H1 (cell line): ENCODE measurements around the gene GCK. TPM values are rescaled to one million over a fixed set of nuclear protein-coding genes. Genes with fewer than 3 reads are reported as not detected.

Experiments
- polyA plus RNA-seq, 7 experiments: library from polyadenylated mRNA; depleted of rRNA in 3 of 7; stranded (reverse) in 5 of 7; unstranded in 2 of 7; fragments of >200 nt in 5 of 7; fragments of 200-250 nt in 2 of 7; gene quantifications; 1 replicate in 5 of 7; 2 replicates in 1 of 7; 4 replicates in 1 of 7; pipeline versions ENCODE4 v1.2.1 to v1.2.3, GENCODE V29; 2011 to 2013; ENCODE audit warnings: missing spikeins in 2 of 7, mixed read lengths in 2 of 7
- small RNA-seq: library from polyadenylated mRNA; stranded (forward); fragments of <200 nt; extraction: miRNeasy Mini kit (QIAGEN cat#:217004); gene quantifications from one replicate; pipeline ENCODE3, GENCODE V24; 2013; ENCODE audit not compliant: insufficient read depth
- total RNA-seq: library from RNA; stranded (reverse); fragmentation: NEBNext Ultra II Directional; extraction: Animal tissue kit (Norgen Biotek cat#: 25700); gene quantifications from 2 replicates; pipeline ENCODE4 v1.2.1, GENCODE V29; 2021

GCK gene
- total and polyA plus RNA-seq, 2 of the 8 experiments (the other 6 are each of a cell fraction or from before 2014, with no cell fraction given) = 2.4 to 4.9 TPM

Small RNA genes within 50 kb of the gene (small RNA-seq; reads per million reads assigned to genes)
- gene RNA5SP230 = not detected

Other genes with a start within 250 kb of the GCK start
- gene SPDYE1, start 191.5 kb downstream of the GCK start, total RNA-seq = not detected in 2 replicates
- not detected in 2 replicates for gene SPDYE1, start 191.5 kb downstream of the GCK start, polyA plus RNA-seq (2011; rRNA removed)
- 30.9 and 32.1 TPM in 2 replicates for gene DBNL, start 144.7 kb downstream of the GCK start, total RNA-seq
- 56.6 and 63.1 TPM in 2 replicates for gene DBNL, start 144.7 kb downstream of the GCK start, polyA plus RNA-seq (2011; rRNA removed)
- gene PGAM2, start 123.9 kb downstream of the GCK start, total RNA-seq = 1.4 and 2.1 TPM in 2 replicates
- gene PGAM2, start 123.9 kb downstream of the GCK start, polyA plus RNA-seq (2011; rRNA removed) = 2.9 and 4.3 TPM in 2 replicates
- 14.5 and 14.9 TPM in 2 replicates for gene POLM, start 106.9 kb downstream of the GCK start, total RNA-seq
- 12.0 and 20.4 TPM in 2 replicates for gene POLM, start 106.9 kb downstream of the GCK start, polyA plus RNA-seq (2011; rRNA removed)
- gene AEBP1, start 85.1 kb downstream of the GCK start, total RNA-seq = 39.4 and 41.2 TPM in 2 replicates
- 10.4 and 18.4 TPM in 2 replicates for gene AEBP1, start 85.1 kb downstream of the GCK start, polyA plus RNA-seq (2011; rRNA removed)
- gene POLD2, start 65.9 kb downstream of the GCK start, total RNA-seq = 148 TPM in 2 replicates
- gene POLD2, start 65.9 kb downstream of the GCK start, polyA plus RNA-seq (2011; rRNA removed) = 214 and 289 TPM in 2 replicates
- 3.3 and 3.6 TPM in 2 replicates for gene MYL7, start 48.1 kb downstream of the GCK start, total RNA-seq
- 1.4 and 3.4 TPM in 2 replicates for gene MYL7, start 48.1 kb downstream of the GCK start, polyA plus RNA-seq (2011; rRNA removed)
- gene YKT6, start 11.5 kb upstream of the GCK start, total RNA-seq = 103 and 108 TPM in 2 replicates
- 75.3 and 86.9 TPM in 2 replicates for gene YKT6, start 11.5 kb upstream of the GCK start, polyA plus RNA-seq (2011; rRNA removed)
- gene CAMK2B, start 136.2 kb upstream of the GCK start, total RNA-seq = 0.15 and 0.17 TPM in 2 replicates
- 0.05 and 0.14 TPM in 2 replicates for gene CAMK2B, start 136.2 kb upstream of the GCK start, polyA plus RNA-seq (2011; rRNA removed)